H1 (cell line): ENCODE measurements around the gene PFKFB3. TPM values are rescaled to one million over a fixed set of nuclear protein-coding genes. Genes with fewer than 3 reads are reported as not detected.

Source experiments
- CTCF ChIA-PET: fragments of 300-600 bp; sonication (Branson Sonifier 250); formaldehyde crosslinking; loops from one replicate; lab custom pipeline; 2021; ENCODE audit not compliant: partially characterized antibody; lab: Charles Lee
- POLR2A ChIA-PET: fragments of 300-600 bp; sonication (Branson Sonifier 250); formaldehyde crosslinking; loops from one replicate; lab custom pipeline; 2021; ENCODE audit warnings: inconsistent platforms; ENCODE audit not compliant: partially characterized antibody; lab: Charles Lee
- DNase-seq, 2 experiments: peaks; one replicate each; pipeline versions ENCODE4 v3.0.0 to v3.0.0-alpha.2; 2010 to 2022; ENCODE audit warnings: low spot score in 2 of 2, low read depth in 1 of 2, mixed read lengths in 1 of 2
- FAIRE-seq: peaks from 2 replicates; lab custom pipeline; 2011; peaks lifted over from hg19 to GRCh38; lab: Jason Lieb, UNC
- H2AFZ ChIP-seq: 2 replicates; pipeline ENCODE4 v1.8.1; 2012; ENCODE audit warnings: low read length, inconsistent platforms
- H2AK5ac ChIP-seq: 2 replicates; pipeline ENCODE4 v1.6.1; 2013; ENCODE audit warnings: low read depth, low read length
- H2BK120ac ChIP-seq: replicated peaks from 2 replicates; pipeline ENCODE3; 2013; ENCODE audit warnings: low read depth, low read length, inconsistent platforms
- H2BK12ac ChIP-seq: 2 replicates; pipeline ENCODE4 v1.6.1; 2013; ENCODE audit warnings: low read depth, low read length
- H2BK15ac ChIP-seq: 2 replicates; pipeline ENCODE4 v1.6.1; 2013; ENCODE audit warnings: low read length
- H2BK20ac ChIP-seq: 2 replicates; pipeline ENCODE4 v1.6.1; 2013; ENCODE audit warnings: low read length
- H2BK5ac ChIP-seq: 2 replicates; pipeline ENCODE4 v1.6.1; 2013; ENCODE audit warnings: low read depth, low read length
- H3K14ac ChIP-seq: 2 replicates; pipeline ENCODE4 v1.6.1; 2013; ENCODE audit warnings: inconsistent platforms; ENCODE audit not compliant: insufficient read length
- H3K18ac ChIP-seq: 2 replicates; pipeline ENCODE4 v1.6.1; 2013; ENCODE audit warnings: low read length; ENCODE audit errors: extremely low read depth
- H3K23ac ChIP-seq: 2 replicates; pipeline ENCODE4 v1.6.1; 2013; ENCODE audit warnings: inconsistent platforms; ENCODE audit not compliant: insufficient read length
- H3K23me2 ChIP-seq: 2 replicates; pipeline ENCODE4 v1.6.1; 2013; ENCODE audit warnings: low read depth, low read length
- H3K27ac ChIP-seq: 2 replicates; pipeline ENCODE4 v1.6.1; 2011; ENCODE audit warnings: low read depth, low read length, inconsistent platforms
- H3K27me3 ChIP-seq, 4 experiments: replicated peaks in 1 of 4; 1 replicate in 1 of 4; 2 replicates in 3 of 4; pipeline versions ENCODE4 v1.6.1 to v1.8.1; 2011 to 2013; ENCODE audit warnings: low read length in 3 of 4, mild to moderate bottlenecking in 3 of 4, inconsistent platforms in 2 of 4, mixed read lengths in 2 of 4, moderate library complexity in 1 of 4; ENCODE audit not compliant: control insufficient read depth in 3 of 4, insufficient read depth in 3 of 4; ENCODE audit errors: extremely low read depth in 1 of 4
- H3K36me3 ChIP-seq, 4 experiments: 2 replicates each; pipeline versions ENCODE4 v1.6.1 to v1.8.1; 2011 to 2013; ENCODE audit warnings: mild to moderate bottlenecking in 4 of 4, low read length in 3 of 4, moderate library complexity in 2 of 4, control low read depth in 1 of 4, inconsistent platforms in 1 of 4; ENCODE audit not compliant: insufficient read depth in 4 of 4, control insufficient read depth in 2 of 4
- H3K4ac ChIP-seq: replicated peaks from 2 replicates; pipeline ENCODE3; 2013; ENCODE audit warnings: low read length, low read depth, mixed read lengths, inconsistent platforms; ENCODE audit not compliant: insufficient read length
- H3K4me1 ChIP-seq, 4 experiments: replicated peaks in 1 of 4; 1 replicate in 1 of 4; 2 replicates in 3 of 4; pipeline versions ENCODE4 v1.6.1 to v1.8.1; 2011 to 2013; ENCODE audit warnings: low read length in 3 of 4, inconsistent platforms in 2 of 4, mixed read lengths in 1 of 4; ENCODE audit not compliant: insufficient read depth in 4 of 4, control insufficient read depth in 3 of 4
- H3K4me2 ChIP-seq, 2 experiments: 2 replicates each; pipeline versions ENCODE4 v1.6.1 to v1.8.1; 2011 to 2013; ENCODE audit warnings: low read depth in 2 of 2, low read length in 2 of 2, control low read depth in 1 of 2, inconsistent platforms in 1 of 2, mild to moderate bottlenecking in 1 of 2; ENCODE audit not compliant: insufficient read depth in 1 of 2
- H3K4me3 ChIP-seq, 4 experiments: fragments of 200-600, 300-600 bp in 1 of 4; sonication (generic), shearing (Covaris generic), sonication (Bioruptor Twin) in 1 of 4; 2 replicates each; pipeline versions ENCODE4 v1.5.1 to v1.8.1; 2011 to 2016; ENCODE audit warnings: low read length in 4 of 4, low read depth in 3 of 4, control low read depth in 2 of 4, inconsistent platforms in 2 of 4, mild to moderate bottlenecking in 2 of 4, mixed read lengths in 1 of 4, moderate library complexity in 1 of 4; ENCODE audit not compliant: insufficient read depth in 2 of 4; ENCODE audit errors: extremely low read depth in 1 of 4
- H3K56ac ChIP-seq: replicated peaks from 2 replicates; pipeline ENCODE3; 2013; ENCODE audit warnings: low read depth, mild to moderate bottlenecking, mixed read lengths, low read length, inconsistent platforms; ENCODE audit not compliant: insufficient read length
- H3K79me1 ChIP-seq: 2 replicates; pipeline ENCODE4 v1.6.1; 2013; ENCODE audit warnings: low read depth, low read length, control low read depth
- H3K79me2 ChIP-seq, 2 experiments: 2 replicates each; pipeline versions ENCODE4 v1.6.1 to v1.8.1; 2012 to 2013; ENCODE audit warnings: low read length in 2 of 2, mild to moderate bottlenecking in 2 of 2, inconsistent platforms in 1 of 2; ENCODE audit not compliant: insufficient read depth in 2 of 2, control insufficient read depth in 1 of 2
- H3K9ac ChIP-seq, 4 experiments: replicated peaks in 1 of 4; 1 replicate in 1 of 4; 2 replicates in 3 of 4; pipeline versions ENCODE4 v1.6.1 to v1.8.1; 2011 to 2013; ENCODE audit warnings: low read depth in 3 of 4, low read length in 3 of 4, control low read depth in 2 of 4, mild to moderate bottlenecking in 2 of 4, moderate library complexity in 2 of 4, inconsistent platforms in 1 of 4; ENCODE audit errors: extremely low read depth in 1 of 4
- H3K9me3 ChIP-seq, 2 experiments: 2 replicates each; pipeline versions ENCODE4 v1.6.1 to v1.8.1; 2012 to 2013; ENCODE audit warnings: mild to moderate bottlenecking in 2 of 2, moderate library complexity in 2 of 2, control low read depth in 1 of 2, inconsistent platforms in 1 of 2, low read depth in 1 of 2, low read length in 1 of 2, mixed read lengths in 1 of 2; ENCODE audit not compliant: insufficient read depth in 2 of 2
- H4K20me1 ChIP-seq, 2 experiments: replicated peaks in 1 of 2; 2 replicates each; pipeline versions ENCODE3 to v1.8.1; 2011 to 2013; ENCODE audit warnings: inconsistent platforms in 2 of 2, low read length in 2 of 2, mild to moderate bottlenecking in 1 of 2; ENCODE audit not compliant: insufficient read depth in 2 of 2, control insufficient read depth in 1 of 2
- H4K5ac ChIP-seq: 2 replicates; pipeline ENCODE4 v1.6.1; 2013; ENCODE audit warnings: low read length, low read depth, mixed read lengths, inconsistent platforms; ENCODE audit not compliant: insufficient read length
- H4K8ac ChIP-seq: 2 replicates; pipeline ENCODE4 v1.8.0; 2013; ENCODE audit warnings: mild to moderate bottlenecking, moderate library complexity, low read length, inconsistent platforms; ENCODE audit not compliant: insufficient read depth; ENCODE audit errors: extremely low read depth
- H4K91ac ChIP-seq: replicated peaks from 2 replicates; pipeline ENCODE3; 2013; ENCODE audit warnings: low read length, mixed read lengths, inconsistent platforms; ENCODE audit not compliant: insufficient read length
- ASH2L ChIP-seq: fragments of 200-600, 300-600 bp; sonication (generic); IDR thresholded peaks from one replicate; pipeline ENCODE4 v1.7.1; 2017; ENCODE audit warnings: low read length
- BCL11A ChIP-seq, 2 experiments: IDR thresholded peaks; one replicate each; pipeline ENCODE4 v1.6.1; 2011; ENCODE audit warnings: low read depth in 2 of 2, low read length in 2 of 2, mild to moderate bottlenecking in 2 of 2
- CEBPB ChIP-seq: IDR thresholded peaks from 2 replicates; pipeline ENCODE4 v1.6.1; 2012; ENCODE audit warnings: low read depth, low read length
- NANOG ChIP-seq: IDR thresholded peaks from 2 replicates; pipeline ENCODE4 v1.6.1; 2011; ENCODE audit warnings: low read length, low read depth, mild to moderate bottlenecking, inconsistent platforms; ENCODE audit not compliant: insufficient read depth, poor library complexity, severe bottlenecking
- WGBS, 2 experiments: shearing (Covaris generic) in 1 of 2; methylation state at CpG; one replicate each; pipeline versions ENCODE4 v1.1.6 to v1.1.7; 2013 to 2015; ENCODE audit warnings: low lambda C conversion rate in 2 of 2, mixed read lengths in 2 of 2, inconsistent platforms in 1 of 2, low coverage in 1 of 2, missing lambda C conversion rate in 1 of 2; ENCODE audit not compliant: insufficient replicate concordance in 2 of 2, insufficient coverage in 1 of 2, insufficient read length in 1 of 2; ENCODE audit errors: extremely low coverage in 1 of 2, missing lambda C conversion rate in 1 of 2; 5-methylcytosine and 5-hydroxymethylcytosine counted together
- polyA plus RNA-seq, 7 experiments: library from polyadenylated mRNA; depleted of rRNA in 3 of 7; stranded (reverse) in 5 of 7; unstranded in 2 of 7; fragments of >200 nt in 5 of 7; fragments of 200-250 nt in 2 of 7; gene quantifications; 1 replicate in 5 of 7; 2 replicates in 1 of 7; 4 replicates in 1 of 7; pipeline versions ENCODE4 v1.2.1 to v1.2.3, GENCODE V29; 2011 to 2013; ENCODE audit warnings: missing spikeins in 2 of 7, mixed read lengths in 2 of 7
- total RNA-seq: library from RNA; stranded (reverse); fragmentation: NEBNext Ultra II Directional; extraction: Animal tissue kit (Norgen Biotek cat#: 25700); gene quantifications from 2 replicates; pipeline ENCODE4 v1.2.1, GENCODE V29; 2021

Gene PFKFB3
- total and polyA plus RNA-seq, 2 of the 8 experiments (the other 6 are each of a cell fraction or from before 2014, with no cell fraction given) = 15.6 to 32.0 TPM

DNA sequence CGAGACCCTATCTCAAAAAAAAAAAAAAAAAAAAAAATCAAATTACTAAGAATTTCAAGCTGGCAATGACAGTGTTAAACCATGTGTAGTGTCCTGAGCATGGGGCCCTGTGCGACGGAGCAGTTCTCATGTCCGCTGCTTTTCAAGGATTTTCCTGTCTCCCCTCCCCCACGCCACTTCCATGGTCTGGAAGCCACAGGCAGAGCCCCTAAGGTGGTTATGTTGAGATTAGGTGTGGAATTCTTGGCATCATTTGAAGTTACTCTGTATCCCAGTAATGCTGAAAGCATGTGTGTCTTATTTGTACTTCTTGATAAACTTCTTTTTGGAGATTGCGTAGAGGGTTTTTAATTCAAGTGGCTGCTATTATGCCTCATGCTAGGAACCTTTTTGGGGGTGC is 65.2 kb downstream of the PFKFB3 start:
- Histone ChIP-seq H2AK5ac (no peak overlapping the region), H3K14ac (no peak overlapping the region), H3K4ac (no peak overlapping the region), H2BK20ac (no peak overlapping the region), H3K9me3 (no peaks in the 10 kb centered on the region), H4K91ac (no peak overlapping the region), H3K4me2 (no peak overlapping the region), H3K79me2 (no peaks in the 10 kb centered on the region), H4K20me1 (no peaks in the 10 kb centered on the region), H2AFZ (no peak overlapping the region), H2BK15ac (no peak overlapping the region), H3K4me3 (no peak overlapping the region), H3K18ac (no peak overlapping the region), H2BK12ac (no peak overlapping the region), H3K27me3 (no peaks in the 10 kb centered on the region), H3K9ac (no peak overlapping the region), H3K56ac (no peak overlapping the region), H3K79me1 (no peaks in the 10 kb centered on the region), H3K36me3 (no peaks in the 10 kb centered on the region), H3K4me1 (no peaks in the 10 kb centered on the region; a peak in 2 of 7 replicates), H3K27ac (no peak overlapping the region), H3K23me2 (no peaks in the 10 kb centered on the region), H3K23ac (no peak overlapping the region), H2BK120ac (no peak overlapping the region), H4K8ac (no peak overlapping the region), H4K5ac (no peak overlapping the region), H2BK5ac (no peak overlapping the region)
- no peak for TF ChIP-seq BCL11A (IDR thresholded peaks at IDR 0.05; ENCODE audit: low read depth in 2 of 2, low read length in 2 of 2)
- no peak for TF ChIP-seq NANOG
- no peak for TF ChIP-seq ASH2L
- TF ChIP-seq CEBPB = no peak
- ChIA-PET POLR2A (interaction anchor here (0.7 kb wide), 1 partner anchor 109 kb away, joined by 3 read pairs; no protein-coding TSS in a partner anchor), CTCF (interaction anchor here (0.7 to 1.2 kb wide), 2 partner anchors 130 to 134 kb away, joined by 3 to 4 read pairs; no protein-coding TSS in a partner anchor)
- WGBS, 2 experiments = 84% methylated on average over 5 of the region's 6 CpGs; no CpG with 5 or more reads in 1 of the 2 experiments
- DNase-seq = no peak
- no peak for FAIRE-seq
